ENCODE results near the gene SNPH.

DNA sequence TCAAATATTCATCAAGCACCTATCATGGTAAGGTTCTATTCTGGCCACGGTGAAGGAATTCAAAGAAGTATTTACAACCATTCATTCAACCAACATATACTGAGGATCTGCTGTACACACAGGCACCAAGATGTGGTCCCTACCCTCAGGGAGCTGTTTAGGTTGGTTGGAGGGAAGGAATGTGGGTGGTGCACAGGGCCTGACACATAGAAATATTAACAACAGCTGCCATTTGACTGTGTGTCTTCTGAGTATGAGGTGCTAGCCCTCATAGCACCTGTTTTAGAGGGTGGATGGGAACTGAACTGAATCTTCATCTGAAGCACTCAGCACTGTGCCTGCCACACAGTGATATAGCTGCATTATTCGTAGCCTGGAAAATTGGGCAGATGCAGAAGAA, 7.3 kb downstream of the SNPH start:
- TF ChIP-seq, protein P1, sequence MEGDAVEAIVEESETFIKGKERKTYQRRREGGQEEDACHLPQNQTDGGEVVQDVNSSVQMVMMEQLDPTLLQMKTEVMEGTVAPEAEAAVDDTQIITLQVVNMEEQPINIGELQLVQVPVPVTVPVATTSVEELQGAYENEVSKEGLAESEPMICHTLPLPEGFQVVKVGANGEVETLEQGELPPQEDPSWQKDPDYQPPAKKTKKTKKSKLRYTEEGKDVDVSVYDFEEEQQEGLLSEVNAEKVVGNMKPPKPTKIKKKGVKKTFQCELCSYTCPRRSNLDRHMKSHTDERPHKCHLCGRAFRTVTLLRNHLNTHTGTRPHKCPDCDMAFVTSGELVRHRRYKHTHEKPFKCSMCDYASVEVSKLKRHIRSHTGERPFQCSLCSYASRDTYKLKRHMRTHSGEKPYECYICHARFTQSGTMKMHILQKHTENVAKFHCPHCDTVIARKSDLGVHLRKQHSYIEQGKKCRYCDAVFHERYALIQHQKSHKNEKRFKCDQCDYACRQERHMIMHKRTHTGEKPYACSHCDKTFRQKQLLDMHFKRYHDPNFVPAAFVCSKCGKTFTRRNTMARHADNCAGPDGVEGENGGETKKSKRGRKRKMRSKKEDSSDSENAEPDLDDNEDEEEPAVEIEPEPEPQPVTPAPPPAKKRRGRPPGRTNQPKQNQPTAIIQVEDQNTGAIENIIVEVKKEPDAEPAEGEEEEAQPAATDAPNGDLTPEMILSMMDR (conservative IDR thresholded peaks at IDR 0.05 in 1 of 2, IDR thresholded peaks at IDR 0.05 in 1 of 2; ENCODE audit: extremely low read depth in 1 of 2, insufficient read depth in 1 of 2, low read depth in 1 of 2, low read length in 2 of 2): no peak
- TF ChIP-seq EZH2 (IDR thresholded peaks at IDR 0.05; ENCODE audit: borderline replicate concordance, low read length): no peak

Measured in mammary epithelial cell (primary cell).